Measurements from ENCODE around the gene RGS10. TPM values are rescaled to one million over a fixed set of nuclear protein-coding genes. Genes with fewer than 3 reads are reported as not detected.
"Not testable (repeated sequence)": the region's sequence is repeated elsewhere in the genome, so short reads cannot be mapped to it uniquely, and the experiment has no call there.

The RGS10 gene
- total RNA-seq, 4 donors from 2014 or later = 15.2 to 27.0 (median 23.0) TPM

- Histone ChIP-seq H3K27me3 (no peaks in the 10 kb centered on the region), H3K27ac (no peak overlapping the region), H3K4me3 (no peak overlapping the region), H3K4me1 (peaks cover 15% of the 10 kb centered on the region), H3K9me3 (no peaks in the 10 kb centered on the region), H3K36me3 (no peaks in the 10 kb centered on the region)
- no peak for TF ChIP-seq EP300 (IDR thresholded peaks at IDR 0.05)
- TF ChIP-seq POLR2A (IDR thresholded peaks at IDR 0.05) = no peak
- TF ChIP-seq CTCF (IDR thresholded peaks at IDR 0.05) = no peak
- no peak for TF ChIP-seq POLR2AphosphoS5 (IDR thresholded peaks at IDR 0.05)
- no peak for DNase-seq (ENCODE audit: low spot score in 2 of 2)
- 80% methylated on average over 9 of the region's 9 CpGs for WGBS
Measured at GRCh38 chr10:119536508-119537025, 6.0 kb downstream of the RGS10 start.

GRCh38 chr10:119535837-119536507 is 6.5 kb downstream of the RGS10 start:
- TF ChIP-seq EP300 (IDR thresholded peaks at IDR 0.05) (no peak), POLR2A (IDR thresholded peaks at IDR 0.05) (no peak)
- DNase-seq (ENCODE audit: low spot score in 2 of 2) = no peak
- Histone ChIP-seq H3K27me3 (no peaks in the 10 kb centered on the region), H3K9me3 (no peaks in the 10 kb centered on the region), H3K4me3 (no peak overlapping the region), H3K36me3 (no peaks in the 10 kb centered on the region), H3K4me1 (peaks cover 9% of the 10 kb centered on the region), H3K27ac (no peak overlapping the region)
- 76% methylated on average over 11 of the region's 11 CpGs for WGBS

GRCh38 chr10:119535305-119535704 is 7.2 kb downstream of the RGS10 start:
- peaks cover 4% of the 10 kb centered on the region for H3K4me1 ChIP-seq
- no peak overlapping the region for H3K4me3 ChIP-seq
- H3K27ac ChIP-seq = no peak overlapping the region
- no peaks in the 10 kb centered on the region for H3K27me3 ChIP-seq
- no peaks in the 10 kb centered on the region for H3K36me3 ChIP-seq
- TF ChIP-seq EP300 (IDR thresholded peaks at IDR 0.05) = no peak
- TF ChIP-seq POLR2A (IDR thresholded peaks at IDR 0.05) = no peak
- WGBS = 78% methylated on average over 3 of the region's 3 CpGs
- DNase-seq (ENCODE audit: low spot score in 2 of 2) = no peak
- no peaks in the 10 kb centered on the region for H3K9me3 ChIP-seq

- no peak for TF ChIP-seq POLR2AphosphoS5 (IDR thresholded peaks at IDR 0.05)
- TF ChIP-seq EP300 (IDR thresholded peaks at IDR 0.05) = no peak
- TF ChIP-seq CTCF (IDR thresholded peaks at IDR 0.05) = no peak
- no peak for TF ChIP-seq POLR2A (IDR thresholded peaks at IDR 0.05)
- Histone ChIP-seq H3K27me3 (no peaks in the 10 kb centered on the region), H3K4me3 (no peak overlapping the region), H3K4me1 (peaks cover 3% of the 10 kb centered on the region), H3K9me3 (no peaks in the 10 kb centered on the region), H3K36me3 (no peaks in the 10 kb centered on the region), H3K27ac (no peak overlapping the region)
- 96% methylated on average over 2 of the region's 2 CpGs for WGBS
- no peak for DNase-seq (ENCODE audit: low spot score in 2 of 2)
Measured at GRCh38 chr10:119533473-119533872, 9.0 kb downstream of the RGS10 start.

- 80% methylated on average over 8 of the region's 8 CpGs for WGBS
- H3K4me1 ChIP-seq; H3K27me3 ChIP-seq; H3K27ac ChIP-seq; DNase-seq (ENCODE audit: low spot score in 2 of 2); H3K9me3 ChIP-seq; H3K36me3 ChIP-seq; H3K4me3 ChIP-seq: not testable (repeated sequence)
Measured at GRCh38 chr10:119532791-119533190, 9.7 kb downstream of the RGS10 start.

- DNase-seq (ENCODE audit: low spot score in 2 of 2); H3K27me3 ChIP-seq; H3K9me3 ChIP-seq; H3K36me3 ChIP-seq; H3K27ac ChIP-seq; H3K4me1 ChIP-seq; H3K4me3 ChIP-seq: not testable (repeated sequence)
- 96% methylated on average over 8 of the region's 8 CpGs for WGBS
Measured at GRCh38 chr10:119532251-119532650, 10.3 kb downstream of the RGS10 start.

DNA sequence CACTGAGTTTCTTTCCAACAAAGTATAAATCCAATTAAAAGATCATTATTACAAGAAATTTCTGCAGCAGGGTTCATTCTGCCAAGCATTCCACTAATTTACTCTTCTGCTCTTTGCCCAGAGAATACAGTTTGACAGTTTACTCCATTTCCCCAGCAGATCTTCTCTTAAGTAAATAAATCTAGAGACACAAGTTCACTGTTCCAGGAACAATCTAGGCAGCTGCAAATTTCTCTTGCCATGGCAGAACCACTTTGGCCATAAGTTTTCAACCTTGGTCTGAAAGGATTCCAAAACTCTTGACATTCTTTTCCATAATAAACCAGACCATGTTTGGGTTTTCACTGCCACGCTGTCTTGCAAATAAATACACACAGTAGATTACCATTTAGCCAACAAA is 11.5 kb downstream of the RGS10 start:
- no peak for TF ChIP-seq CTCF (IDR thresholded peaks at IDR 0.05)
- no peak for TF ChIP-seq POLR2A (IDR thresholded peaks at IDR 0.05)
- TF ChIP-seq EP300 (IDR thresholded peaks at IDR 0.05) = no peak
- TF ChIP-seq POLR2AphosphoS5 (IDR thresholded peaks at IDR 0.05) = no peak
- H3K9me3 ChIP-seq = no peaks in the 10 kb centered on the region
- no peak for DNase-seq (ENCODE audit: low spot score in 2 of 2)
- H3K27ac ChIP-seq = no peak overlapping the region
- no peak overlapping the region for H3K4me3 ChIP-seq
- no peaks in the 10 kb centered on the region for H3K36me3 ChIP-seq
- H3K4me1 ChIP-seq = peaks cover 2% of the 10 kb centered on the region
- WGBS = 61% methylated on average over 1 of the region's 1 CpG
- H3K27me3 ChIP-seq = no peaks in the 10 kb centered on the region

- H3K27me3 ChIP-seq; H3K27ac ChIP-seq; H3K4me1 ChIP-seq; DNase-seq (ENCODE audit: low spot score in 2 of 2); H3K36me3 ChIP-seq; H3K4me3 ChIP-seq; H3K9me3 ChIP-seq: not testable (repeated sequence)
- WGBS = 75% methylated on average over 8 of the region's 8 CpGs
Measured at GRCh38 chr10:119528663-119529237, 13.8 kb downstream of the RGS10 start.
